Hematopoietic multipotent progenitor cell treated with erythropoietin and hydrocortisone succinate and interleukin-3 and kit ligand, for 6 days (in vitro differentiated cells): ENCODE data around the gene CCDC150.
"Not testable (repeated sequence)": the region's sequence is repeated elsewhere in the genome, so short reads cannot be mapped to it uniquely, and the experiment has no call there.

Experiments
- DNase-seq: peaks from one replicate; pipeline ENCODE4 v3.0.0-alpha.2; 2015

Gene CCDC150

DNA sequence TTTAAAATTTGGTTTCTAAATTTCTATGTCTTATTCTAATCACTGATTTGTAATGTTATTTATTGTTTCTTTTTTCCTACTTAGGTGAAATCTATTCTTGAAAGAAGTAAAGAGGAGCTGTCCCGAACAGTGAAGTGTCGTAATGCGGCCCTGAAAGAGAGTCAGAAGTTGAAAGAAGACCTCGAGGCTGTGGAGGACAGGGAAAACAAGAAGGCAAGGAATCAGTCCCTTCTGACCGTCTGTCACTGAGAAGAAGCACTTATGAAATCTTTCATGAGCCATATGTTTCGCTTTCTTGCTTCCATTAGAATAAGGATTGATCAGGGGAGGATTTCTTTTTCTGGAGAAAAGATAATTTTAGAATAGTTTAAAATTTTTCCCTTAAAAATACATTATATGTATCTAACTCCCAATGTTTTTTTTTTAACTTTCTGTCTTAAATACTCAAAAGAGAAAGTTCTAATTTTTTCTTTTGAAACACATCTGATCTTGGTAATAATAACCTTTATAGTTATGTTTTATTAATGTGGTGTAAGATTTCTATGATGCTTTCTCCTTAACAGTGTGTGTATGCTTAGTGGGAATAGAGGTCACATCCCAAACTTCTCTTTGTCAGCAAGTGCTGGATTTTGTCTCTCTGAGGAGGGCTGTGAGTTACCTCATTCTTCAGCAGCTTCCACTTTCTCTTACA lies 79.0 kb downstream of the CCDC150 start:
- DNase-seq, result no peak

DNA sequence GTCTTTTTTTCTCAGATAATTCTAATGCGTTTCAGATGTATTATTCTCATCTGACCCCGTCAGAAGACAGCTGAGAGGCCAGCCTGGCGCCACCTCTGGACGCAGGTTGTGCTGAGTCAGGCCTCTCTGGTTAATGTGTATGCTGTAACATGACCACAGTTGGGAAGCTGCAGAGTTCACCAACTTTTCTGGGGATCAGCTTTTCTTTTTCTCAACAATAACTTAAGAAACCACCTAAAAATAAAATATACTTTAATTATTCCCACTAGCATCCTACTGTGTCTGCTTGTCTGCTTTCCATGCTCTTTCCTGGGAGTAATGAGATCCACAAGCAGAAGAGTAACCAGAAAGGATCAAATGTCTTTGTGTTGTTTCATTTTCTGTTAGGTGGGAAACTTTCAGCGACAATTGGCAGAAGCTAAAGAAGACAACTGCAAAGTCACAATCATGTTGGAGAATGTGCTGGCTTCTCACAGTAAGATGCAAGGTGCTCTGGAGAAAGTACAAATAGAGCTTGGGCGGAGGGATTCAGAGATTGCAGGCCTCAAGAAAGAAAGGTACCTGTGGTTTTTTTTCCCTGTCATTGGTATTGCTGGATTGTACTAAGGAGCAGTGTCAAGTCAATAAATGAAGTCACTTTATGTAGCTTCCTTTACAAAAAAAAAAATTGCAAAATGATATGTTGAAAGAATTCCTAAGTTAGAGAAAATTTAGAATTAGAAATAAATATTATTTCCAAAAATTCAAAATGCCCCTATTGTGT lies 79.8 kb downstream of the CCDC150 start:
- peak; percentile 51 for DNase-seq

DNA sequence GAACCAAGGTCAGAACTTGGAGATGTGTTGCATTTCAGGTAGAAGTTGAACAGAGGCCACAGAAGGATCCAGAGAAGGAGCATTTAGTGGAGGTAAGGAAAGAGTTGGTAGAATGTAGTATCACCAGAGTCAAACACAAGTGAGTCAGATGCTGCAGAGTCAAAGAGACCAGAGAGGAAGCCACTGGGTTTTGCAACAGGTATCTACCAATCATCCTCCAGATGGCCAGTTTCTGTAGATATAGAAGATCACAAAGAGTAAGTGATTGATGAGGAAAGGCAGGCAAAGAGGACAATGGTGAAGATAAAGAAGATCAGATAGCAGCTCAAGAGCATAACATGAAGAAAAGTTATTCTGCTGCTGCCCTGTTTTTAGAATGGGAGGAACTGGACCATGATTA lies 84.1 kb downstream of the CCDC150 start:
- peak; percentile 51 for DNase-seq

DNA sequence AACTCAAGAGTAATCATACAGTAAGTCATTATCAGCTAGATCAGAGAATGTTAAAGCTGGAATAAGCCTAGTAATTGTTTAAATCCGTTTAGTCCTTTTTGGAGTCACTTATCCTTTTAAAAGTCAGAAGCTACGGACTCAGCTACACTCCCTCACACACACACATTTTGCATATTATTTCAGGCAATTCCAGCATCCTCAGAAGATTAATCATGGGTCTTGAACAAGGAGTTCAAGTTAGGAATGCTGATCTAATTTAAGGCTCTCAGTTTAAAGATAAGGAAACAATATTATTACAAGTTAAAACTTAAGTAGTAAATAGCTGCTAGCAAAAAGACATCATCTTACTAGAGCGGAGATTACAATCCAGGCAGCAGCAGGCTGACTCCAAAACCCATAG lies 85.7 kb downstream of the CCDC150 start:
- no peak for DNase-seq

DNA sequence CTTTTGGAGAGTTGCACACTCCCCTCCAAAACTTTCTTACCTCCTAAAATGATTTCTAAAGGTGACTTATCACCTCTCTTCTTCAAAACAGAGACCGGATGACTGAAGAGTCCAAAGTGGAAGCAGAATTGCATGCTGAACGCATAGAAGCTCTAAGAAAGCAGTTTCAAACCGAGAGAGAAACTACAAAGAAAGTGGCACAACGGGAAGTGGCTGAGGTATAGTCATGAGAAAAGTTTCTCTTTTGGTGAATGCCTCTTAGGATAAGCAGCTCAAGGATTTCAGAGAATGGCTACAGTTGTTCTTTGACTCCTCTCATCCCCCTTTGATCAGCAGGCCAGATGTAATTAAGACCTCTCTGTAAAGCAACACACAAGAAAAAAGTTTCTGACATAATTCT lies 86.4 kb downstream of the CCDC150 start:
- no peak for DNase-seq

DNA sequence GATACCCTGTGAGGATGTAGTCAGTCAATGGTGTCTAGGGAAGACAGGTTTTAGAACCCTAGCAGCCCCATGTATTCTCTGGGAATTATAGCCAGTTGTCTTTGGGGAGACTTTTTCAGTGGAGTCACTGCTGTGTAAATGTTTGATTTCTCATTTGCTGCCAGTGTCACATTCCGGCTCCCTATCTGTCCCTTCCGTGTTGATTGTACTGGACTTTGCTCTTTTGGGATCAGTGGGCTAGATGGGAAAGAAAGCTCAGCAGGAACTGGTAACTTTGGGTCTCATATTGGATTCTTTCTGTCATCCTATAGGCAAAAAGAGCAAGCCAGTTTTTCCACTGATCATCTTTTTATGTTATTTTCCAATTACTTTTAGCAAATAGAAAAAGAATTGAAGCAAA lies 89.9 kb downstream of the CCDC150 start:
- no peak for DNase-seq

DNA sequence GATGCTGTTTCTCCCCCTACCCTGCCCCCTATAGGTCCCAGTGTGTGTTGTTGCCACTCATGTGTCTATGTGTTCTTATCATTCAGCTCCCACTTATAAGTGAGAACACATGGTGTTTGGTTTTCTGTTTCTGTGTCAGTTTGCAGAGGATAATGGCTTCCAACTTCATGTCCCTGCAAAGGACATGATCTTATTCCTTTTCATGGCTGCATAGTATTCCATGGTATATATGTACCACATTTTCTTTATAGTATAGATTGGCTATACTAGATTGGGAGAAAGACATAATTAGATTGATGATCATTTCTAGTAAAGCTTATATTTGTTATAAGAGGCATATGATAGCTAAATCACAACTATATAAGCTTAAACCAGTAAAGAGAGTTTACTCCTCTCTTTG lies 97.1 kb downstream of the CCDC150 start:
- DNase-seq, result not testable (repeated sequence)

DNA sequence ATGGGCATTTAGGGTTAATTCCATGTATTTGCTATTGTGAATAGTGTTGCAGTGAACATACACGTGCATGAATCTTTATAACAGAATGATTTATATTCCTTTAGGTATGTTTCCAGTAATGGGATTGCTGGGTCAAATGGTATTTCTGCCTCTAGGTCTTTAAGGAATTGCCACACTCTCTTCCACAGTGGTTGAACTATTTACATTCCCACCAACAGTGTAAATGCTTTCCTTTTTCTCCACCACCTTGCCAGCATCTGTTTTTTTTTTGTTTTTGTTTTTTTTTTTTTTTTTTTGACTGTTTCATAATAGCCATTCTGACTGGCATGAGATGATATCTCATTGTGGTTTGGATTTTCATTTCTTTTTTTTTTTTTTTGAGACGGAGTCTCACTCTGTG lies 97.5 kb downstream of the CCDC150 start:
- DNase-seq, result no peak

DNA sequence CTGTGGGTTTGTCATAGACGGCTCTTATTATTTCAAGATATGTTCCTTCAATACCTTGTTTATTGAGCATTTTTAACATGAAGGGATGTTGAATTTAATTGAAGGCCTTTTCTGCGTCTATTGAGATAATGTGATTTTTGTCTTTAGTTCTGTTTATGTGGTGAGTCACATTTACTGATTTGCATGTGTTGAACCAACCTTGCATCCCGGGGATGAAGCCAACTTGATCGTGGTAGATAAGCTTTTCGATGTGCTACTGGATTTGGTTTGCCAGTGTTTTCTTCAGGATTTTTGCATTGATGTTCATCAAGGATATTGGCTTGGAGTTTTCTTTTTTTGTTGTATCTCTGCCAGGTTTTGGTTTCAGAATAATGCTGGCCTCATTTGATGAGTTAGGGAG lies 99.5 kb downstream of the CCDC150 start:
- no peak for DNase-seq

DNA sequence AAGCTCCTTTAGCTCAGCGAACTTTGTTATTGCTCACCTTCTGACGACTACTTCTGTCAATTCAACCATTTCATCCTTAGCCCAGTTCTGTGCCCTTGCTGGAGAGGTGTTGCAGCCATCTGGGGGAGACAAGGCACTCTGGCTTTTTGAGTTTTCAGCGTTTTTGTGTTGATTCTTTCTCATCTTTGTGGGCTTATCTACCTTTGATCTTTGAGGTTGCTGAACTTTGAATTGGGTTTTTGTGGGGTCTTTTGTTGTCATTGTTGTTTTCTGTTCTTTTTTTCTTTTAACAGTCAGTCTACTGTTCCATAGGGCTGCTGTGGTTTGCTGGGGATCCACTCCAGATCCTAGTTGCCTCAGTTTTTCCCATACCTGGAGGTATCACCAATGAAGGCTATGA lies 102.7 kb downstream of the CCDC150 start:
- DNase-seq, result no peak

DNA sequence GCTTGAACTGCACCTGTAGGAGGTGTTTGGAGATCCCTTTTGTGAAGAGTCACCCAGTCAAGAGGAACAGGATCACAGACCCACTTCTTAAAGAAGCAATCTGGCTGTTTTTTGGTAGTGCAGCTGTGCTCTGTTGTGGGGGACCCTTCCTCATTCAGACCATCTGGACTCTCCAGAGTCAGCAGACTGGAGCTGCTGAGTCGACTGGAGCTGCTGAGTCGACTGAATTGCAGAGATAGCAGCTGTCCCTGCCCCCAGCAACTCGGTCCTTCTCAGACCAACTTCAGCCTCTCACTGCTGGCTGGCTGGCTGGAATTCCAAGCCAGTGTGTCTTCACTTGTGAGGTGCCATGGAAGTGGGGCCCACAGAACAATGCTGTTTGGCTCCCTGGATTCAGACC lies 103.2 kb downstream of the CCDC150 start:
- no peak for DNase-seq

DNA sequence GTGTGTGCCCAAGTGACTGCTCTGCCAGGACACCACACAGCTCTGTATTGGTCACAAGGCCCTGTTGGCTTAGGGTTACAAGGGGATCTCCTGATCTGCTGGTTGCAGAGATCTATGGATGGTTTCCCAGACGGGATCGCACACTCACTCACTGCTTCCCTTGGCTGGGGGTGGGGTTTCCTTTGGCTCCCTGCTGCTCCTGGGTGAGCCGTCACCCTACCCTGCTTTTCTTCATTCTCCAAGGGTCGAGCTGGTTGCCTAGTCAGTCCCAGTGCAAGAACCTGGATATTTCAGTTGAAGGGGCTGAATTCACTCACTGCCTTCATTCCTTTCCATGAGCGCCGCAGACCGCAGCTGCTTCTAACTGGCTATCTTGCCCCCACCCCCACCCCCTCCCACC lies 103.7 kb downstream of the CCDC150 start:
- DNase-seq, result no peak

DNA sequence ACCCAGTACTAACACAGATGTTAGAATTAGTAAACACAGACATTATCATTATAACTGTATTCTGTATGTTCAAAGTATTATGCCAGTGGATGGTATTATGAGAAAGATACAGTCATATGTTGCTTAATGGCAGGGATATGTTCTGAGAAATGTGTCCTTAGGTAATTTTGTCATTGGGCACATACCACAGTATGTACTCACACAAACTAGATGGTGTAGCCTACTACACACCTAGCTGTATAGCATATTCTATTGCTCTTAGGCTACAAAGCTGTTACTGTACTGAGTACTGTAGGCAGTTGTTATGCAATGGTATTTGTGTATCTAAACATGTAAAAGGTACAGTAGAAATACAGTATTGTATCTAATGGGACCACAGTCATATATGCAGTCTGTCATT lies 106.2 kb downstream of the CCDC150 start:
- no peak for DNase-seq

DNA sequence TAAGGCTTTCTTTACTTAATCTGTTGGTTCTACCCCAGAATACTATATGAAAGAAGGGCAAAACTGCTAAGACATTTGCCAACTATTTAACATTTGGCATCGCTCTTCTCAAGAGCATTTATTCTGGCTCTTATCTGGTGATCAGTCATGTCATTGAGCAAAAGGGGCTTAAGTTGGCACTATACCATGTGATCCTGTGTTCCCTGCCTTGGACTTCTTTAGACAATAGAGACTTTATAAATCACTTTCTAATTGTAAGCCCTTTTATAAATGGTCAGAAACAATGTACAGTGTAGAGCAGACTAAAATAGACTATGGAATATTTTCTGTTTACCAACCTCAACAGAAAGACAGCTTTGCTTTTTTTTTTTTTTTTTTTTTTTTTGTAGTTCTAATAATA lies 107.9 kb downstream of the CCDC150 start:
- no peak for DNase-seq

DNA sequence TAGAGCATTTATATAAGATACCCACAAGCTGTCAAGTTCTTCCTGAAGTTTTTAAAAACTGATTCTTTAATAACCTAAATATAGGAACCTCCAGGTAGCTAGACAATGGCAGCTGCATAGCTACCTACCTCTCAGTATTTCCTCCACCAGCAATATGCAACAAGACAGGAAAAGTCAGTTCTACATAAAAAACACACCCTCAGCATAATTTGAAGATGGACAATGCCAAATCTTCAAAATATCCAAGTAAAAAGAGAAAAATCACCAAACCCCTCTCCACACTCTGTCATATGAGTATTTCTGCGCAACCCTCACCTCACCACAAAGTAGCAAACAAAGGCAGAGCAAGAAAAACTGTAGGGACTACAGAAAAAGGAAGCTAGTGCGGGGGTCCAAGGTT lies 108.6 kb downstream of the CCDC150 start:
- no peak for DNase-seq

DNA sequence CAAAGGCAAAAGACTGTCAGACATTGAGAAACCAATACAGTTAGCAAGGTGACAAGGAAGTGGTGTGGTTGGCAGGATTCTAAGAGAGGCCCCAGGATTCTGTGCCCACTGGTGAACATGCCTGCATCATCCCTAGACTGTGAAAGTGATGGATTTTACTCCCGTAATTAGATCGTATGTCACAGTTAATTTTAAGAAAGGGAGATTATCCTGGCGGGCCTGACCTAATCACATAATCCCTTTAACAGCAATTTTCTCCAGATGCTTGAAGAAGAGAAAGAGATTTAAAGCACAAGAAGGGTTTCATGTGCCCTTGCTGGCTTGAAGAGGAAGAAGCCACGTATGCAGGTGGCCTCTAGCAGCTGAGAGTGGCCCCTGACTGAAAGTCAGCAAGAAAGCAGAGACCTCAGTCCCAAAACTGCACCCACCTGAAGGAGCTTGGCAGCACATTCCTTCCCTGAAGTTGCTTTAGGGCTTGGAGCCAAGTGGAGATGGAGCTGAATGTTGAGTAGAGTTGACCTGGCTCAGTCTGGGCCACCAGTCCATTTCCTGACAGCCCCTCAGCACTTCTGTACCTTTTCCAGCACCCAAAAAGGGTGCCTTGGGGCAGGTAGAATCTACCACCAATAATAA lies 110.9 kb downstream of the CCDC150 start:
- no peak for DNase-seq

DNA sequence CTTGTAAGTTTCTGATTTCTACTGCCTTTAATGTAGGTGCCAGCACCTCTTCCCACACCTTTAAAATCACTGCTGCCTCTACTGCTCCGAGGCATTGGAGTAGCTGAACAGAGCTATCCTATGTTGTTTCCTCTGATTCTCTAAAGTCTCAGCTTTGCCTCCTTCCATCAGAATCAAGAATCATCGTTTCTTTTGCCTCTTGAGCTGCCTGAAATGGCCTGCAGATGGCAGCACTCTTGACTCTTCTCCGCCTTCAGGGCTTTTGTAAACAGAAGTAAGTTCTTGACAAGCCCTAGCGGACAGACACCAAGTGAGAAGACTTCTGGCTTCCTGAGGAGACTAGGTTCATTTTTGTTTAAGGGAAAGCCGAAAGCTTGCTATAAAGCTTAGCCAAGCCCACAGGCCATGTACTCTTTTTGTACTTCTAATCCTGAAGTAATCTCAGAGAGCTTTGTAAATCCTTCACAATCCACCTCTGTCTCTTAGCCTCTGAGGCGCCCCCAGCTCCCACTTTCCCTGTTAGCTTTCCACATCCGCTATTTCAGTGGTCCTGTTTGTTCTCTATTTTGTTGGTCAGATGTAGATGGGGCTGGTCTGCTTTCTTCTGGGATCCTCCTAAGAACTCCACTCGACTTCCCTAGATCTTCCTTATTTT lies 111.6 kb downstream of the CCDC150 start:
- peak; percentile 87 for DNase-seq

DNA sequence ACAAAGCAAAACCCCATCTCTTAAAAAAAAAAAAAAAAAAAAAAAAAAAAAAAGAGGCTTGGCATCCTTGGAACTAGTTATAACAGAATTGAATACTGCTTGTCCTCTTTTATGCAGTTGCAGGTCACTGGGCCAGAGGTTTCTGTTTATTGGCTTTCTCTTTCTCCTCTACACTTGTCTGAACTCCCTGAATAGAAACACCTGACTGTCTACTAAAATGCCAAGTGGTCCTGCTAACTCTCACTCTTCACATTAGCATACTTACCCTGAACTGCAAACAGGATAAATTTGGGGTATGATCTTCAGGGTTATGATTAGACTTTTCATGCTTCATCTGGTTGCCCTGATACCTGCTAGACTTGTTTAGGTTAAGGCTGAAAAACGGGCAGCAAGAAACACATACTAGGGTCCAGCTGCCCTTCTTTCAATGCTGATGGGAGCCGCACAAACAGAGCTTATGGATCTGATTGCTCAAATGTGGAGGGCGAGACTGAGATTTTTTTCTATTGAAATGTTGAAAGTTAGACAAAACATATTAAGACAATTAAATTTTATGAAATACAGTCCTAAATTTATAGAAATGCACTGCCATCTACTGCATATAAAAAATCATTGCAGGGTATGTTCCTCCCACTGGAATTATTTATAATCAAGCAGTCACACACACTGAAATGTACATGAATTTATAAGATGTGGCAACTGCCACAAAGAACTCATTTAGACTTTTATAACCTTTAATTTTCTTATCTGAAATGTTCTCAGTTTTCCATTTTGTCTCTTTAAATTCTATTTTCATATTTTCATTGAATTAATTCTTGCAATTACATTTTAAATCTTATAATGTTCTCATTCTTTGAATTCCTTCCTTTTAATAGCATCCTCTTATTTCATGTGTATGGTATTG lies 119.2 kb downstream of the CCDC150 start:
- peak; percentile 37 for DNase-seq

DNA sequence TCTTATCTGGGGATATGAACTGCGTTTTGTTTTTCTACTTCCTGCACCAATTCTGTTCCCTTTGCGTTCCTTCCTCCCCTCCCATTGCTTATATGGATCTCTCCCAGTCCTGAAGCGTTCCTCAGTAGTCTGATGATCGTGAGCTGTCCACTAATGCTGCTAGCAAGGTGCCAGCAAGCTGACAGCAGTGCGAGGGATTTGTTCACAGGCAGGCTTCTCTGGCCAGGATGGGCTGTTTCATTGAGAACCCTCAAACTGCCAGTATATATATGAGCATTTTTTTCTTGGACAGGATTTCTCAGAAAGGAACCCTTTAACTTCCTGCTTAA lies 119.8 kb downstream of the CCDC150 start:
- DNase-seq, result no peak

DNA sequence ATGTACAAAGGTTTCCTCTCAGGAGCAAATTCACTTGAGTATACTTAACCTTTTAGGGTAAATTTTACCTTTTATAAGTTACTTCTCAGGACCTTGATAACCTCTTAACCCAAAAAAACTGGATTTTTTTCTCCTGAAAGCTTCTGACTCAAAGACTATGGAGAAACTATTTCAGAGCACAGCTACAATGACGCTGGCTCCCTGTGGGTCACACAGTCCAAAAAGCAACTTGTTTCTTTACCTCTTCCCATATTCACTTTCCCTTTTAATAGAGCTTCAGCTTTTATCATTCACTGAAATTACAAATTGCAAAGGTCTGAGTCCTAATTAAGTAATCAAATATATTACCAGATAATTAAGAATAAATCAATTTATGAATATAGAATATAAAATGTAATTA lies 127.6 kb downstream of the CCDC150 start:
- DNase-seq, result no peak
